Activated naive CD8-positive, alpha-beta T cell treated with anti-CD3 and anti-CD28 coated beads, Interleukin-2, amount 50 U/mL, for 24 hours (primary cell): Measurements from ENCODE around the gene BTNL2.

Source experiments
- ATAC-seq: fragments of 150-1000 bp; cut with Tn5 transposase; one replicate; pipeline ENCODE4 v1.10.0; 2021
- DNase-seq: peaks from one replicate; pipeline ENCODE4 v3.0.0; 2021
- H3K27ac Mint-ChIP-seq: one replicate; pipeline ENCODE4 v1.8.0; 2021; ENCODE audit warnings: mild to moderate bottlenecking, mixed read lengths
- H3K27me3 Mint-ChIP-seq: one replicate; pipeline ENCODE4 v1.8.0; 2021; ENCODE audit warnings: mixed read lengths
- H3K36me3 Mint-ChIP-seq: one replicate; pipeline ENCODE4 v1.8.0; 2021; ENCODE audit warnings: low read depth, mixed read lengths
- H3K4me1 Mint-ChIP-seq: one replicate; pipeline ENCODE4 v1.8.0; 2021; ENCODE audit warnings: mixed read lengths
- H3K4me3 Mint-ChIP-seq: one replicate; pipeline ENCODE4 v1.8.0; 2021; ENCODE audit warnings: mild to moderate bottlenecking, moderate library complexity, mixed read lengths
- H3K9me3 Mint-ChIP-seq: one replicate; pipeline ENCODE4 v1.8.0; 2021; ENCODE audit warnings: mixed read lengths

The BTNL2 gene

GRCh38 chr6:32397252-32397920 is 9.6 kb downstream of the BTNL2 start:
- no peak overlapping the region for H3K27ac Mint-ChIP-seq
- peaks cover 7% of the 10 kb centered on the region for H3K4me1 Mint-ChIP-seq
- no peaks in the 10 kb centered on the region for H3K36me3 Mint-ChIP-seq
- no peaks in the 10 kb centered on the region for H3K9me3 Mint-ChIP-seq
- DNase-seq: no peak
- H3K4me3 Mint-ChIP-seq: no peak overlapping the region
- no peak for ATAC-seq
- peaks cover 12% of the 10 kb centered on the region for H3K27me3 Mint-ChIP-seq

GRCh38 chr6:32396028-32396427 is 11.0 kb downstream of the BTNL2 start:
- no peak overlapping the region for H3K4me3 Mint-ChIP-seq
- H3K27ac Mint-ChIP-seq: no peak overlapping the region
- peaks cover 7% of the 10 kb centered on the region for H3K4me1 Mint-ChIP-seq
- no peaks in the 10 kb centered on the region for H3K9me3 Mint-ChIP-seq
- DNase-seq: no peak
- H3K36me3 Mint-ChIP-seq: no peaks in the 10 kb centered on the region
- peaks cover 12% of the 10 kb centered on the region for H3K27me3 Mint-ChIP-seq
- no peak for ATAC-seq

- DNase-seq (no peak), ATAC-seq (no peak)
- H3K36me3 Mint-ChIP-seq: no peaks in the 10 kb centered on the region
- H3K27ac Mint-ChIP-seq: no peak overlapping the region
- peaks cover 10% of the 10 kb centered on the region for H3K27me3 Mint-ChIP-seq
- peaks cover 7% of the 10 kb centered on the region for H3K4me1 Mint-ChIP-seq
- H3K4me3 Mint-ChIP-seq: no peak overlapping the region
- H3K9me3 Mint-ChIP-seq: no peaks in the 10 kb centered on the region
These were observed 13.1 kb downstream of the BTNL2 start for GRCh38 chr6:32393665-32394420.

- Mint-ChIP-seq H3K4me3 (no peak overlapping the region), H3K27ac (no peak overlapping the region), H3K9me3 (no peaks in the 10 kb centered on the region), H3K36me3 (no peaks in the 10 kb centered on the region), H3K27me3 (peaks cover 18% of the 10 kb centered on the region), H3K4me1 (peaks cover 4% of the 10 kb centered on the region)
- DNase-seq (no peak), ATAC-seq (no peak)
These were observed 15.5 kb downstream of the BTNL2 start for GRCh38 chr6:32391505-32391904.

GRCh38 chr6:32387589-32388340 is 19.2 kb downstream of the BTNL2 start:
- H3K9me3 Mint-ChIP-seq: no peaks in the 10 kb centered on the region
- no peaks in the 10 kb centered on the region for H3K36me3 Mint-ChIP-seq
- ATAC-seq (no peak), DNase-seq (no peak)
- H3K4me3 Mint-ChIP-seq: no peak overlapping the region
- no peaks in the 10 kb centered on the region for H3K4me1 Mint-ChIP-seq
- peaks cover 18% of the 10 kb centered on the region for H3K27me3 Mint-ChIP-seq
- no peak overlapping the region for H3K27ac Mint-ChIP-seq

GRCh38 chr6:32386040-32386439 is 20.9 kb downstream of the BTNL2 start:
- ATAC-seq (no peak), DNase-seq (no peak)
- Mint-ChIP-seq H3K9me3 (no peaks in the 10 kb centered on the region), H3K36me3 (no peaks in the 10 kb centered on the region), H3K4me1 (no peaks in the 10 kb centered on the region), H3K27ac (no peak overlapping the region), H3K4me3 (no peak overlapping the region), H3K27me3 (peaks cover 12% of the 10 kb centered on the region)

- peaks cover 7% of the 10 kb centered on the region for H3K27me3 Mint-ChIP-seq
- no peak overlapping the region for H3K27ac Mint-ChIP-seq
- DNase-seq: no peak
- no peaks in the 10 kb centered on the region for H3K4me1 Mint-ChIP-seq
- no peaks in the 10 kb centered on the region for H3K36me3 Mint-ChIP-seq
- H3K9me3 Mint-ChIP-seq: no peaks in the 10 kb centered on the region
- ATAC-seq: no peak
- H3K4me3 Mint-ChIP-seq: no peak overlapping the region
These were observed 24.1 kb downstream of the BTNL2 start for GRCh38 chr6:32382757-32383420.

GRCh38 chr6:32379545-32379944 is 27.4 kb downstream of the BTNL2 start:
- ATAC-seq (no peak), DNase-seq (no peak)
- Mint-ChIP-seq H3K4me3 (no peak overlapping the region), H3K27ac (no peak overlapping the region), H3K27me3 (peaks cover 11% of the 10 kb centered on the region), H3K4me1 (no peaks in the 10 kb centered on the region), H3K36me3 (no peaks in the 10 kb centered on the region), H3K9me3 (no peaks in the 10 kb centered on the region)

- H3K4me1 Mint-ChIP-seq: no peaks in the 10 kb centered on the region
- H3K4me3 Mint-ChIP-seq: no peak overlapping the region
- H3K27me3 Mint-ChIP-seq: peaks cover 16% of the 10 kb centered on the region
These were observed 31.0 kb downstream of the BTNL2 start for GRCh38 chr6:32375739-32376529.

GRCh38 chr6:32371803-32372202 is 35.2 kb downstream of the BTNL2 start, which contains the start of gene TSBP1:
TSBP1 (minus strand) TSS chr6:32371903; CDS start chr6:32371706, 197 bp downstream.
- Mint-ChIP-seq H3K9me3 (no peaks in the 10 kb centered on the region), H3K27ac (no peak within 1 kb of the TSS), H3K36me3 (no peaks in the 10 kb centered on the region), H3K4me1 (no peaks in the 10 kb centered on the region), H3K4me3 (no peak within 1 kb of the TSS), H3K27me3 (peaks cover 27% of the 10 kb centered on the region)
- DNase-seq (no peak), ATAC-seq (no peak)

More at GRCh38 chr6:32375739-32376529, 31.0 kb downstream of the BTNL2 start:
- DNase-seq (no peak), ATAC-seq (no peak)
- H3K36me3 Mint-ChIP-seq: no peaks in the 10 kb centered on the region
- no peaks in the 10 kb centered on the region for H3K9me3 Mint-ChIP-seq
- H3K27ac Mint-ChIP-seq: no peak overlapping the region

- Mint-ChIP-seq H3K4me1 (no peaks in the 10 kb centered on the region), H3K4me3 (no peak overlapping the region), H3K36me3 (no peaks in the 10 kb centered on the region), H3K27me3 (peaks cover 26% of the 10 kb centered on the region), H3K27ac (no peak overlapping the region), H3K9me3 (no peaks in the 10 kb centered on the region)
- DNase-seq (no peak), ATAC-seq (no peak)
These were observed 35.8 kb downstream of the BTNL2 start for GRCh38 chr6:32371229-32371628.

- no peak overlapping the region for H3K27ac Mint-ChIP-seq
- DNase-seq: no peak
- H3K4me3 Mint-ChIP-seq: no peak overlapping the region
- H3K36me3 Mint-ChIP-seq: no peaks in the 10 kb centered on the region
- ATAC-seq: no peak
- H3K27me3 Mint-ChIP-seq: peaks cover 27% of the 10 kb centered on the region
- H3K4me1 Mint-ChIP-seq: no peaks in the 10 kb centered on the region
- no peaks in the 10 kb centered on the region for H3K9me3 Mint-ChIP-seq
These were observed 36.5 kb downstream of the BTNL2 start for GRCh38 chr6:32370505-32370904.

GRCh38 chr6:32369660-32370059 is 37.3 kb downstream of the BTNL2 start:
- no peaks in the 10 kb centered on the region for H3K9me3 Mint-ChIP-seq
- ATAC-seq: peak; percentile 24
- no peak for DNase-seq
- H3K27ac Mint-ChIP-seq: no peak overlapping the region
- H3K4me1 Mint-ChIP-seq: no peaks in the 10 kb centered on the region
- H3K36me3 Mint-ChIP-seq: no peaks in the 10 kb centered on the region
- no peak overlapping the region for H3K4me3 Mint-ChIP-seq
- peaks cover 31% of the 10 kb centered on the region for H3K27me3 Mint-ChIP-seq

- H3K27ac Mint-ChIP-seq: no peak overlapping the region
- H3K9me3 Mint-ChIP-seq: no peaks in the 10 kb centered on the region
- ATAC-seq: no peak
- no peaks in the 10 kb centered on the region for H3K36me3 Mint-ChIP-seq
- no peaks in the 10 kb centered on the region for H3K4me1 Mint-ChIP-seq
- H3K27me3 Mint-ChIP-seq: peaks cover 37% of the 10 kb centered on the region
- no peak for DNase-seq
- no peak overlapping the region for H3K4me3 Mint-ChIP-seq
These were observed 39.3 kb downstream of the BTNL2 start for GRCh38 chr6:32367644-32368043.
